Measurements from ENCODE around the gene BTBD7.
"Not testable (repeated sequence)": the region's sequence is repeated elsewhere in the genome, so short reads cannot be mapped to it uniquely, and the experiment has no call there.

Gene BTBD7

GRCh38 chr14:93240678-93241000, 92.2 kb downstream of the BTBD7 start:
- peak; percentile 43 for DNase-seq (ENCODE audit: low read depth)

- DNase-seq (ENCODE audit: low read depth) = peak; percentile 34
These were observed 92.8 kb downstream of the BTBD7 start for GRCh38 chr14:93239869-93240677.

GRCh38 chr14:93234798-93235197, 98.0 kb downstream of the BTBD7 start:
- DNase-seq (ENCODE audit: low read depth) = peak; percentile 39

- DNase-seq (ENCODE audit: low read depth) = not testable (repeated sequence)
These were observed 99.8 kb downstream of the BTBD7 start for GRCh38 chr14:93233078-93233477.

- no peak for DNase-seq (ENCODE audit: low read depth)
These were observed 100.7 kb downstream of the BTBD7 start for GRCh38 chr14:93232159-93232558.

GRCh38 chr14:93231129-93231979, 101.5 kb downstream of the BTBD7 start:
- peak; percentile 19 for DNase-seq (ENCODE audit: low read depth)

- no peak for DNase-seq (ENCODE audit: low read depth)
These were observed 102.3 kb downstream of the BTBD7 start for GRCh38 chr14:93230539-93230938.

GRCh38 chr14:93228550-93228949, 104.3 kb downstream of the BTBD7 start:
- no peak for DNase-seq (ENCODE audit: low read depth)

GRCh38 chr14:93223565-93223964, 109.3 kb downstream of the BTBD7 start:
- no peak for DNase-seq (ENCODE audit: low read depth)

- DNase-seq (ENCODE audit: low read depth) = no peak
These were observed 112.3 kb downstream of the BTBD7 start for GRCh38 chr14:93220509-93220908.

- DNase-seq (ENCODE audit: low read depth) = peak; percentile 59
These were observed 113.6 kb downstream of the BTBD7 start for GRCh38 chr14:93219103-93219726.

- no peak for DNase-seq (ENCODE audit: low read depth)
These were observed 118.2 kb downstream of the BTBD7 start for GRCh38 chr14:93214598-93214997.

- DNase-seq (ENCODE audit: low read depth) = no peak
These were observed 120.4 kb downstream of the BTBD7 start for GRCh38 chr14:93212432-93212831.

GRCh38 chr14:93207468-93208308, 125.1 kb downstream of the BTBD7 start:
- peak; percentile 49 for DNase-seq (ENCODE audit: low read depth)

GRCh38 chr14:93206793-93207467, 125.9 kb downstream of the BTBD7 start, which contains the start of the genes GON7 and UBR7:
Gene GON7, minus strand, starts transcription at chr14:93207065. Its CDS starts 28 bp downstream, at chr14:93207037.
Gene UBR7, plus strand, starts transcription at chr14:93207256. Its CDS starts 36 bp downstream, at chr14:93207292.
- peak; percentile 96 for DNase-seq (ENCODE audit: low read depth)

- DNase-seq (ENCODE audit: low read depth) = peak; percentile 41
These were observed 131.6 kb downstream of the BTBD7 start for GRCh38 chr14:93201155-93201704.

GRCh38 chr14:93200553-93200952, 132.3 kb downstream of the BTBD7 start:
- DNase-seq (ENCODE audit: low read depth) = no peak

GRCh38 chr14:93199031-93199430, 133.8 kb downstream of the BTBD7 start:
- no peak for DNase-seq (ENCODE audit: low read depth)

GRCh38 chr14:93195316-93195999, 137.4 kb downstream of the BTBD7 start:
- DNase-seq (ENCODE audit: low read depth) = no peak

All from fibroblast of gingiva (primary cell).